ENCODE data around the gene CLEC16A.
"Not testable (repeated sequence)": the region's sequence is repeated elsewhere in the genome, so short reads cannot be mapped to it uniquely, and the experiment has no call there.

The CLEC16A gene

GRCh38 chr16:10918294-10919002 is 25.9 kb upstream of the CLEC16A start:
- Histone ChIP-seq H3K4me3 (ENCODE audit: low read length) (no peak overlapping the region), H3K36me3 (ENCODE audit: insufficient read depth, low read length) (no peaks in the 10 kb centered on the region), H2AFZ (ENCODE audit: low read depth, low read length) (no peak overlapping the region), H3K27me3 (ENCODE audit: insufficient read depth, low read length) (no peaks in the 10 kb centered on the region), H3K9me3 (ENCODE audit: low read length) (no peaks in the 10 kb centered on the region), H3K4me1 (ENCODE audit: insufficient read depth, low read length) (no peaks in the 10 kb centered on the region)

- Histone ChIP-seq H3K4me3 (ENCODE audit: low read length) (no peak overlapping the region), H3K9me3 (ENCODE audit: low read length) (no peaks in the 10 kb centered on the region), H2AFZ (ENCODE audit: low read depth, low read length) (no peak overlapping the region), H3K36me3 (ENCODE audit: insufficient read depth, low read length) (no peaks in the 10 kb centered on the region), H3K27me3 (ENCODE audit: insufficient read depth, low read length) (no peaks in the 10 kb centered on the region), H3K4me1 (ENCODE audit: insufficient read depth, low read length) (no peaks in the 10 kb centered on the region)
Observed at GRCh38 chr16:10919003-10919351, 25.4 kb upstream of the CLEC16A start.

GRCh38 chr16:10920726-10921427 is 23.5 kb upstream of the CLEC16A start:
- Histone ChIP-seq H3K4me3 (ENCODE audit: low read length) (no peak overlapping the region), H3K4me1 (ENCODE audit: insufficient read depth, low read length) (no peaks in the 10 kb centered on the region), H2AFZ (ENCODE audit: low read depth, low read length) (no peak overlapping the region), H3K27me3 (ENCODE audit: insufficient read depth, low read length) (no peaks in the 10 kb centered on the region), H3K36me3 (ENCODE audit: insufficient read depth, low read length) (no peaks in the 10 kb centered on the region), H3K9me3 (ENCODE audit: low read length) (no peaks in the 10 kb centered on the region)

- Histone ChIP-seq H3K4me3 (ENCODE audit: low read length) (no peak overlapping the region), H3K4me1 (ENCODE audit: insufficient read depth, low read length) (no peaks in the 10 kb centered on the region), H3K9me3 (ENCODE audit: low read length) (no peaks in the 10 kb centered on the region), H2AFZ (ENCODE audit: low read depth, low read length) (no peak overlapping the region), H3K27me3 (ENCODE audit: insufficient read depth, low read length) (no peaks in the 10 kb centered on the region), H3K36me3 (ENCODE audit: insufficient read depth, low read length) (peaks cover 4% of the 10 kb centered on the region)
Observed at GRCh38 chr16:10921536-10922327, 22.6 kb upstream of the CLEC16A start.

- no peak overlapping the region for H2AFZ ChIP-seq (ENCODE audit: low read depth, low read length)
- H3K27me3 ChIP-seq (ENCODE audit: insufficient read depth, low read length) = no peaks in the 10 kb centered on the region
- no peaks in the 10 kb centered on the region for H3K4me1 ChIP-seq (ENCODE audit: insufficient read depth, low read length)
- H3K9me3 ChIP-seq (ENCODE audit: low read length) = no peaks in the 10 kb centered on the region
- H3K4me3 ChIP-seq (ENCODE audit: low read length) = no peak overlapping the region
- peaks cover 8% of the 10 kb centered on the region for H3K36me3 ChIP-seq (ENCODE audit: insufficient read depth, low read length)
Observed at GRCh38 chr16:10922328-10923145, 21.8 kb upstream of the CLEC16A start.

GRCh38 chr16:10923146-10923649 is 21.2 kb upstream of the CLEC16A start:
- Histone ChIP-seq H3K4me3 (ENCODE audit: low read length) (no peak overlapping the region), H3K27me3 (ENCODE audit: insufficient read depth, low read length) (no peaks in the 10 kb centered on the region), H3K9me3 (ENCODE audit: low read length) (no peaks in the 10 kb centered on the region), H2AFZ (ENCODE audit: low read depth, low read length) (no peak overlapping the region), H3K4me1 (ENCODE audit: insufficient read depth, low read length) (no peaks in the 10 kb centered on the region), H3K36me3 (ENCODE audit: insufficient read depth, low read length) (peaks cover 15% of the 10 kb centered on the region)

GRCh38 chr16:10923650-10924214 is 20.6 kb upstream of the CLEC16A start:
- Histone ChIP-seq H3K36me3 (ENCODE audit: insufficient read depth, low read length) (peaks cover 18% of the 10 kb centered on the region), H3K4me3 (ENCODE audit: low read length) (no peak overlapping the region), H2AFZ (ENCODE audit: low read depth, low read length) (no peak overlapping the region), H3K9me3 (ENCODE audit: low read length) (no peaks in the 10 kb centered on the region), H3K27me3 (ENCODE audit: insufficient read depth, low read length) (no peaks in the 10 kb centered on the region), H3K4me1 (ENCODE audit: insufficient read depth, low read length) (no peaks in the 10 kb centered on the region)

- not testable (repeated sequence) for H3K9me3 ChIP-seq (ENCODE audit: low read length); H3K4me1 ChIP-seq (ENCODE audit: insufficient read depth, low read length); H3K4me3 ChIP-seq (ENCODE audit: low read length); H2AFZ ChIP-seq (ENCODE audit: low read depth, low read length); H3K27me3 ChIP-seq (ENCODE audit: insufficient read depth, low read length)
- H3K36me3 ChIP-seq (ENCODE audit: insufficient read depth, low read length) = peaks cover 20% of the 10 kb centered on the region
Observed at GRCh38 chr16:10925285-10925684, 19.1 kb upstream of the CLEC16A start.

GRCh38 chr16:10926094-10926493 is 18.3 kb upstream of the CLEC16A start:
- peaks cover 22% of the 10 kb centered on the region for H3K36me3 ChIP-seq (ENCODE audit: insufficient read depth, low read length)
- H2AFZ ChIP-seq (ENCODE audit: low read depth, low read length) = no peak overlapping the region
- H3K4me3 ChIP-seq (ENCODE audit: low read length) = no peak overlapping the region
- no peaks in the 10 kb centered on the region for H3K4me1 ChIP-seq (ENCODE audit: insufficient read depth, low read length)
- no peaks in the 10 kb centered on the region for H3K27me3 ChIP-seq (ENCODE audit: insufficient read depth, low read length)
- no peaks in the 10 kb centered on the region for H3K9me3 ChIP-seq (ENCODE audit: low read length)

- H3K36me3 ChIP-seq (ENCODE audit: insufficient read depth, low read length) = peaks cover 22% of the 10 kb centered on the region
- H3K27me3 ChIP-seq (ENCODE audit: insufficient read depth, low read length) = no peaks in the 10 kb centered on the region
- no peak overlapping the region for H3K4me3 ChIP-seq (ENCODE audit: low read length)
- no peak overlapping the region for H2AFZ ChIP-seq (ENCODE audit: low read depth, low read length)
- no peaks in the 10 kb centered on the region for H3K9me3 ChIP-seq (ENCODE audit: low read length)
- no peaks in the 10 kb centered on the region for H3K4me1 ChIP-seq (ENCODE audit: insufficient read depth, low read length)
Observed at GRCh38 chr16:10926867-10927266, 17.5 kb upstream of the CLEC16A start.

GRCh38 chr16:10927497-10928112 is 16.8 kb upstream of the CLEC16A start:
- Histone ChIP-seq H3K4me1 (ENCODE audit: insufficient read depth, low read length) (no peaks in the 10 kb centered on the region), H3K36me3 (ENCODE audit: insufficient read depth, low read length) (peaks cover 22% of the 10 kb centered on the region), H3K27me3 (ENCODE audit: insufficient read depth, low read length) (no peaks in the 10 kb centered on the region), H3K9me3 (ENCODE audit: low read length) (no peaks in the 10 kb centered on the region), H2AFZ (ENCODE audit: low read depth, low read length) (no peak overlapping the region), H3K4me3 (ENCODE audit: low read length) (no peak overlapping the region)

- not testable (repeated sequence) for H3K4me1 ChIP-seq (ENCODE audit: insufficient read depth, low read length); H3K4me3 ChIP-seq (ENCODE audit: low read length); H3K27me3 ChIP-seq (ENCODE audit: insufficient read depth, low read length); H2AFZ ChIP-seq (ENCODE audit: low read depth, low read length); H3K9me3 ChIP-seq (ENCODE audit: low read length)
- peaks cover 26% of the 10 kb centered on the region for H3K36me3 ChIP-seq (ENCODE audit: insufficient read depth, low read length)
Observed at GRCh38 chr16:10929097-10929496, 15.3 kb upstream of the CLEC16A start.
